GM12801 (cell line): Measurements from ENCODE around the gene EPS15.

ENCODE experiments used
- CTCF ChIP-seq: IDR thresholded peaks from one replicate; pipeline ENCODE4 v1.5.1; 2011; ENCODE audit warnings: control low read depth; ENCODE audit not compliant: insufficient read length; ENCODE audit errors: extremely low read depth

Gene EPS15

GRCh38 chr1:51525295-51525694 is 6.2 kb upstream of the EPS15 start:
- no peak for TF ChIP-seq CTCF

GRCh38 chr1:51524817-51525216 is 5.8 kb upstream of the EPS15 start:
- TF ChIP-seq CTCF = no peak

GRCh38 chr1:51523931-51524330 is 4.9 kb upstream of the EPS15 start:
- TF ChIP-seq CTCF = no peak

GRCh38 chr1:51520700-51521248 is 1.7 kb upstream of the EPS15 start:
- no peak for TF ChIP-seq CTCF

- TF ChIP-seq CTCF = no peak
Measured at GRCh38 chr1:51519865-51520699, 1.0 kb upstream of the EPS15 start.

- TF ChIP-seq CTCF = no peak
Measured at GRCh38 chr1:51518586-51519047, 449 bp downstream of the EPS15 start.

GRCh38 chr1:51518033-51518585 is 957 bp downstream of the EPS15 start:
- no peak for TF ChIP-seq CTCF
